Keratinocyte (primary cell): ENCODE results near the gene KRT9. TPM values are rescaled to one million over a fixed set of nuclear protein-coding genes. Genes with fewer than 3 reads are reported as not detected.
A peak's percentile ranks its signal among the peaks of the same experiment; 100 is the strongest.

ENCODE experiments used
- DNase-seq: peaks from one replicate; pipeline ENCODE4 v3.0.0-alpha.2; 2011; ENCODE audit warnings: low read depth, missing footprints, low spot score
- FAIRE-seq: peaks from 2 replicates; lab custom pipeline; 2011; peaks lifted over from hg19 to GRCh38; lab: Jason Lieb, UNC
- H2AFZ ChIP-seq: 2 replicates; pipeline ENCODE4 v1.6.0; 2012; ENCODE audit warnings: low read length, control low read depth, inconsistent platforms; ENCODE audit not compliant: control insufficient read depth
- H3K27ac ChIP-seq: 2 replicates; pipeline ENCODE4 v1.5.1; 2011; ENCODE audit warnings: low read length; ENCODE audit not compliant: control insufficient read depth, insufficient read depth
- H3K27me3 ChIP-seq: 3 replicates; pipeline ENCODE4 v1.6.0; 2011; ENCODE audit warnings: low read length; ENCODE audit not compliant: control insufficient read depth, insufficient read depth; ENCODE audit errors: extremely low read depth
- H3K36me3 ChIP-seq, 2 experiments: 2 replicates in 1 of 2; 3 replicates in 1 of 2; pipeline ENCODE4 v1.5.1; 2011; ENCODE audit warnings: low read length in 2 of 2, mild to moderate bottlenecking in 1 of 2; ENCODE audit not compliant: control insufficient read depth in 2 of 2, insufficient read depth in 2 of 2; ENCODE audit errors: extremely low read depth in 1 of 2
- H3K4me1 ChIP-seq: 3 replicates; pipeline ENCODE4 v1.5.1; 2011; ENCODE audit warnings: low read length; ENCODE audit not compliant: control insufficient read depth, insufficient read depth; ENCODE audit errors: extremely low read depth
- H3K4me2 ChIP-seq: 3 replicates; pipeline ENCODE4 v1.6.0; 2011; ENCODE audit warnings: low read depth, low read length; ENCODE audit not compliant: control insufficient read depth, insufficient read depth; ENCODE audit errors: extremely low read depth
- H3K4me3 ChIP-seq, 3 experiments: fragments of 200-600 bp in 1 of 3; sonication (generic) in 1 of 3; 2 replicates in 2 of 3; 3 replicates in 1 of 3; pipeline ENCODE4 v1.5.1; 2011 to 2016; ENCODE audit warnings: low read length in 3 of 3, mild to moderate bottlenecking in 3 of 3, control low read depth in 2 of 3, inconsistent platforms in 1 of 3, low read depth in 1 of 3, mixed read lengths in 1 of 3, mixed run types in 1 of 3, moderate library complexity in 1 of 3; ENCODE audit not compliant: control insufficient read depth in 2 of 3, insufficient read depth in 2 of 3; ENCODE audit errors: extremely low read depth in 1 of 3
- H3K79me2 ChIP-seq: 2 replicates; pipeline ENCODE4 v1.6.0; 2012; ENCODE audit warnings: low read length; ENCODE audit not compliant: control insufficient read depth, insufficient read depth
- H3K9ac ChIP-seq: 3 replicates; pipeline ENCODE4 v1.6.0; 2011; ENCODE audit warnings: low read length; ENCODE audit not compliant: control insufficient read depth, insufficient read depth; ENCODE audit errors: extremely low read depth
- H3K9me1 ChIP-seq: 3 replicates; pipeline ENCODE4 v1.6.0; 2011; ENCODE audit warnings: low read length; ENCODE audit not compliant: control insufficient read depth, insufficient read depth; ENCODE audit errors: extremely low read depth
- H3K9me3 ChIP-seq: 2 replicates; pipeline ENCODE4 v1.5.1; 2012; ENCODE audit warnings: low read depth, low read length; ENCODE audit not compliant: control insufficient read depth
- H4K20me1 ChIP-seq: 3 replicates; pipeline ENCODE4 v1.6.0; 2011; ENCODE audit warnings: low read length; ENCODE audit not compliant: control insufficient read depth, insufficient read depth; ENCODE audit errors: extremely low read depth
- CTCF ChIP-seq, 3 experiments: IDR thresholded peaks in 1 of 3; conservative IDR thresholded peaks in 1 of 3; optimal IDR thresholded peaks in 1 of 3; 2 replicates in 2 of 3; 3 replicates in 1 of 3; pipeline versions ENCODE3 to v1.5.1; 2011; ENCODE audit warnings: low read length in 3 of 3, mild to moderate bottlenecking in 3 of 3, moderate library complexity in 2 of 3, control low read depth in 1 of 3, inconsistent platforms in 1 of 3; ENCODE audit not compliant: insufficient read depth in 2 of 3; ENCODE audit errors: extremely low read depth in 1 of 3
- EZH2 ChIP-seq: IDR thresholded peaks from one replicate; pipeline ENCODE4 v1.6.1; 2012; ENCODE audit warnings: inconsistent platforms, mild to moderate bottlenecking, low read length, moderate library complexity
- dilution Hi-C: fragments of 300-500 bp; cut with MboI; formaldehyde crosslinking; loops from one replicate; pipeline ENCODE4 v1.7.0; 2020; ENCODE audit warnings: low sequenced_read_pairs; ENCODE audit not compliant: extremely low pct_ligation_motif_present
- polyA plus RNA-seq, 5 experiments: library from polyadenylated mRNA; depleted of rRNA in 3 of 5; stranded (reverse) in 3 of 5; stranded (forward) in 1 of 5; unstranded in 1 of 5; fragments of >200 nt; gene quantifications; 1 replicate in 1 of 5; 2 replicates in 3 of 5; 3 replicates in 1 of 5; pipeline versions ENCODE4 v1.2.1 to v1.2.3, GENCODE V29; 2011 to 2012; ENCODE audit warnings: missing spikeins in 2 of 5, low read depth in 1 of 5, low replicate concordance in 1 of 5

The KRT9 gene
- polyA plus RNA-seq, 1 donor (not counting 4 experiments of a cell fraction or from before 2014, with no cell fraction given) = 1.6 TPM

DNA sequence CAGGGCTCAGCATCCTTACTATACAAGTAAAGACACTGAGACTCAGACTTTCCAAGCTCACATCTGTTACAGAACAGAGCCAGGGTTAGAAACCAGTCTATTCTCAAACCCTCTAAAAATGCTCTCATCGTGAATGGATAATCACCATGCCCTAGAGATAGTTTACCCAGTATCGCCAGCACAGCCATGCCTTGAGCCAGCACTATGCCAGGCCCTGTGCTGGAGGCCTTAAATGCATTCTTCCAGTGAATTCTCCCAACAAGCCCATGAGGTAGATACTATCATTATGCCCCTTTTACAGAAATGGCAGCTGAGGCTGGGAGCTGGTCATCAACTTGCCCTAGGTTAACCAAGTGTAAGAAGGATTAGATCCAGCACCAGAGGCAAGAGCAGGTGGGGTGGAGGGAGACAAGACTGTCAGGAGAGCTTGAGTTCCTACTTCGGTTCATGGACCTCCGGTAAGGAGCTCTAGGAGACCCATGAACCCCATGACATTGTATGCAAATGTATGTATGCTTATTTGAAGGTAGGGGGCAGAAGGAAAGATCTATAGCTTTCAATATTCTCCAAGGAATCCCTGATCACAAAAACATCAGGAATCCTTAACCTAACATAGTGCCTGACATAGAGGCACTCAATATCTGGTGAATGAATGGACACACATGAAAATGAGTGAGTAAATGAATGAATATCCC, 9.7 kb upstream of the KRT9 start:
- H4K20me1 ChIP-seq = peaks cover 31% of the 10 kb centered on the region
- H3K27ac ChIP-seq = peak overlapping the region; percentile 97

GRCh38 chr17:41580687-41581365, 9.0 kb upstream of the KRT9 start:
- no peak for TF ChIP-seq CTCF (optimal IDR thresholded peaks at IDR 0.05 in 1 of 3, IDR thresholded peaks at IDR 0.05 in 1 of 3, conservative IDR thresholded peaks at IDR 0.05 in 1 of 3; ENCODE audit: extremely low read depth in 1 of 3, insufficient read depth in 2 of 3, low read length in 3 of 3)
- TF ChIP-seq EZH2 = no peak
- FAIRE-seq = peak; percentile 90
- H3K9me1 ChIP-seq = no peaks in the 10 kb centered on the region

More for the DNA sequence above, 9.7 kb upstream of the KRT9 start:
- H3K27me3 ChIP-seq = no peaks in the 10 kb centered on the region
- no peak for DNase-seq
- peaks cover 21% of the 10 kb centered on the region for H3K79me2 ChIP-seq
- H3K9me1 ChIP-seq = no peaks in the 10 kb centered on the region
- peaks cover 14 to 32% of the 10 kb centered on the region in 2 experiments for H3K36me3 ChIP-seq
- H3K9ac ChIP-seq = peak overlapping the region; percentile 77
- H3K4me1 ChIP-seq = peaks cover 53% of the 10 kb centered on the region
- H3K4me3 ChIP-seq = peak overlapping the region in 1 of 3 experiments; percentile 2
- no peak for FAIRE-seq
- dilution Hi-C loops = no loop called here
- no peaks in the 10 kb centered on the region for H3K9me3 ChIP-seq
- no peak overlapping the region for H2AFZ ChIP-seq
- no peak for TF ChIP-seq EZH2
- no peak for TF ChIP-seq CTCF (optimal IDR thresholded peaks at IDR 0.05 in 1 of 3, IDR thresholded peaks at IDR 0.05 in 1 of 3, conservative IDR thresholded peaks at IDR 0.05 in 1 of 3; ENCODE audit: extremely low read depth in 1 of 3, insufficient read depth in 2 of 3, low read length in 3 of 3)
- peak overlapping the region; percentile 77 for H3K4me2 ChIP-seq

More at GRCh38 chr17:41580687-41581365, 9.0 kb upstream of the KRT9 start:
- Histone ChIP-seq H3K36me3 (peaks cover 10 to 27% of the 10 kb centered on the region in 2 experiments), H2AFZ (no peak overlapping the region), H3K79me2 (peaks cover 15% of the 10 kb centered on the region), H3K27me3 (no peaks in the 10 kb centered on the region), H3K4me1 (peaks cover 57% of the 10 kb centered on the region), H3K4me2 (peak overlapping the region; percentile 77), H3K9me3 (no peaks in the 10 kb centered on the region), H3K4me3 (no peak overlapping the region), H4K20me1 (peaks cover 24% of the 10 kb centered on the region), H3K9ac (peak overlapping the region; percentile 77), H3K27ac (peak overlapping the region; percentile 97)
- DNase-seq = peak; percentile 88
- dilution Hi-C loops = no loop called here
